ENCODE data around the gene CDHR5.

The CDHR5 gene

GRCh38 chr11:640021-640706, 15.4 kb upstream of the CDHR5 start:
- 0 out of 2 replicates have a peak, but pooled peaks cover 3% of the 10 kb centered on the region for H3F3A ChIP-seq (ENCODE audit: insufficient read depth)
- H3K9me2 ChIP-seq (replicated peaks; ENCODE audit: insufficient read depth, low read length): no peaks in the 10 kb centered on the region
- no peaks in the 10 kb centered on the region for H3K9me3 ChIP-seq (ENCODE audit: insufficient read depth, low read length)
- no peak overlapping the region for H3K4me3 ChIP-seq (ENCODE audit: insufficient read depth, low read length, poor library complexity, severe bottlenecking)
- H3K36me3 ChIP-seq (ENCODE audit: low read length): no peaks in the 10 kb centered on the region
- no peaks in the 10 kb centered on the region for H3K27me3 ChIP-seq (ENCODE audit: low read length)
- no peak overlapping the region for H3K9ac ChIP-seq (ENCODE audit: low read length)
- H3K27ac ChIP-seq (ENCODE audit: low read depth, low read length): no peak overlapping the region
- H3K4me2 ChIP-seq (ENCODE audit: low read depth, low read length, poor library complexity, severe bottlenecking): no peak overlapping the region
- no peaks in the 10 kb centered on the region for H4K20me1 ChIP-seq (ENCODE audit: low read depth, low read length)
- no peak overlapping the region for H2AFZ ChIP-seq (ENCODE audit: low read depth, low read length, severe bottlenecking)
- TF ChIP-seq CTCF (IDR thresholded peaks at IDR 0.05; ENCODE audit: insufficient read depth, low read length, poor library complexity, severe bottlenecking): no peak
- H3K79me2 ChIP-seq (ENCODE audit: insufficient read depth, low read length): no peaks in the 10 kb centered on the region

- H3K9me2 ChIP-seq (replicated peaks; ENCODE audit: insufficient read depth, low read length): no peaks in the 10 kb centered on the region
- H2AFZ ChIP-seq (ENCODE audit: low read depth, low read length, severe bottlenecking): no peak overlapping the region
- H3K36me3 ChIP-seq (ENCODE audit: low read length): no peaks in the 10 kb centered on the region
- no peaks in the 10 kb centered on the region for H3K79me2 ChIP-seq (ENCODE audit: insufficient read depth, low read length)
- no peak overlapping the region for H3K9ac ChIP-seq (ENCODE audit: low read length)
- no peak overlapping the region for H3K4me2 ChIP-seq (ENCODE audit: low read depth, low read length, poor library complexity, severe bottlenecking)
- H3F3A ChIP-seq (ENCODE audit: insufficient read depth): 0 out of 2 replicates have a peak, but pooled peaks cover 3% of the 10 kb centered on the region
- no peak overlapping the region for H3K27ac ChIP-seq (ENCODE audit: low read depth, low read length)
- no peak overlapping the region for H3K4me3 ChIP-seq (ENCODE audit: insufficient read depth, low read length, poor library complexity, severe bottlenecking)
- TF ChIP-seq EZH2phosphoT487 (conservative IDR thresholded peaks at IDR 0.05; ENCODE audit: low read length) (no peak), CTCF (IDR thresholded peaks at IDR 0.05; ENCODE audit: insufficient read depth, low read length, poor library complexity, severe bottlenecking) (no peak)
- no peaks in the 10 kb centered on the region for H3K27me3 ChIP-seq (ENCODE audit: low read length)
- no peaks in the 10 kb centered on the region for H3K9me3 ChIP-seq (ENCODE audit: insufficient read depth, low read length)
- H4K20me1 ChIP-seq (ENCODE audit: low read depth, low read length): no peaks in the 10 kb centered on the region
These were observed 14.7 kb upstream of the CDHR5 start for GRCh38 chr11:639332-639955.

GRCh38 chr11:638631-639331, 14.0 kb upstream of the CDHR5 start:
- H3K9me2 ChIP-seq (replicated peaks; ENCODE audit: insufficient read depth, low read length): no peaks in the 10 kb centered on the region
- no peak overlapping the region for H3K4me3 ChIP-seq (ENCODE audit: insufficient read depth, low read length, poor library complexity, severe bottlenecking)
- no peak overlapping the region for H3K27ac ChIP-seq (ENCODE audit: low read depth, low read length)
- no peaks in the 10 kb centered on the region for H3K9me3 ChIP-seq (ENCODE audit: insufficient read depth, low read length)
- no peaks in the 10 kb centered on the region for H3K36me3 ChIP-seq (ENCODE audit: low read length)
- 0 out of 2 replicates have a peak, but pooled peaks cover 3% of the 10 kb centered on the region for H3F3A ChIP-seq (ENCODE audit: insufficient read depth)
- no peaks in the 10 kb centered on the region for H3K27me3 ChIP-seq (ENCODE audit: low read length)
- no peaks in the 10 kb centered on the region for H4K20me1 ChIP-seq (ENCODE audit: low read depth, low read length)
- H3K4me2 ChIP-seq (ENCODE audit: low read depth, low read length, poor library complexity, severe bottlenecking): no peak overlapping the region
- H2AFZ ChIP-seq (ENCODE audit: low read depth, low read length, severe bottlenecking): no peak overlapping the region
- TF ChIP-seq EZH2phosphoT487 (conservative IDR thresholded peaks at IDR 0.05; ENCODE audit: low read length): no peak
- no peak for TF ChIP-seq CTCF (IDR thresholded peaks at IDR 0.05; ENCODE audit: insufficient read depth, low read length, poor library complexity, severe bottlenecking)
- H3K9ac ChIP-seq (ENCODE audit: low read length): no peak overlapping the region
- no peaks in the 10 kb centered on the region for H3K79me2 ChIP-seq (ENCODE audit: insufficient read depth, low read length)

Data from SU-DHL-6 (cell line).